OCI-LY1 (cell line): ENCODE measurements around the gene TCERG1L.

Source experiments
- H2AFZ ChIP-seq: fragments of 200-600 bp; sonication (generic), shearing (Covaris generic); 2 replicates; pipeline ENCODE4 v1.6.0; 2014; ENCODE audit warnings: antibody characterized with exemption, mild to moderate bottlenecking, low read length
- H3F3A ChIP-seq: fragments of 200-600 bp; sonication (generic), shearing (Covaris generic); 2 replicates; pipeline ENCODE4 v1.6.0; 2014; ENCODE audit warnings: mild to moderate bottlenecking, antibody characterized with exemption, low read length, moderate library complexity; ENCODE audit not compliant: insufficient read depth
- H3K27ac ChIP-seq: fragments of 200-600 bp; sonication (generic); 2 replicates; pipeline ENCODE4 v1.5.1; 2014; ENCODE audit warnings: low read length, mixed run types, mild to moderate bottlenecking, low read depth; ENCODE audit not compliant: poor library complexity, severe bottlenecking
- H3K27me3 ChIP-seq: fragments of 200-600 bp; sonication (generic); 2 replicates; pipeline ENCODE4 v1.6.0; 2014; ENCODE audit warnings: antibody characterized with exemption, mild to moderate bottlenecking, low read length, moderate library complexity; ENCODE audit not compliant: insufficient read depth
- H3K36me3 ChIP-seq: fragments of 200-600 bp; sonication (generic); 2 replicates; pipeline ENCODE4 v1.6.1; 2014; ENCODE audit warnings: mild to moderate bottlenecking, antibody characterized with exemption, low read length, moderate library complexity, mixed read lengths; ENCODE audit not compliant: insufficient read depth
- H3K4me1 ChIP-seq: fragments of 200-600 bp; sonication (generic); 2 replicates; pipeline ENCODE4 v1.5.1; 2014; ENCODE audit warnings: mild to moderate bottlenecking, low read length, moderate library complexity; ENCODE audit not compliant: insufficient read depth, severe bottlenecking
- H3K4me2 ChIP-seq: fragments of 200-600 bp; sonication (generic), shearing (Covaris generic); 2 replicates; pipeline ENCODE4 v1.6.1; 2014; ENCODE audit warnings: low read length
- H3K4me3 ChIP-seq: fragments of 200-600 bp; sonication (generic); 2 replicates; pipeline ENCODE4 v1.5.1; 2014; ENCODE audit warnings: low read length, low read depth, mild to moderate bottlenecking, mixed read lengths; ENCODE audit not compliant: poor library complexity, severe bottlenecking
- H3K79me2 ChIP-seq: fragments of 200-600 bp; shearing (Covaris generic); 2 replicates; pipeline ENCODE4 v1.6.1; 2016; ENCODE audit warnings: mixed run types, low read length, mixed read lengths; ENCODE audit not compliant: insufficient read depth
- H3K9ac ChIP-seq: fragments of 200-600 bp; sonication (generic), shearing (Covaris generic); 2 replicates; pipeline ENCODE4 v1.6.1; 2014; ENCODE audit warnings: mild to moderate bottlenecking, low read length, mixed read lengths
- H3K9me2 ChIP-seq: fragments of 200-600 bp; sonication (generic), shearing (Covaris generic); 2 replicates; pipeline ENCODE4 v1.6.1; 2014; ENCODE audit warnings: low read depth, mild to moderate bottlenecking, low read length, mixed read lengths
- H3K9me3 ChIP-seq: fragments of 200-600 bp; shearing (Covaris generic); 2 replicates; pipeline ENCODE4 v1.6.1; 2014; ENCODE audit warnings: low read length, mixed read lengths
- H4K20me1 ChIP-seq: fragments of 200-600 bp; sonication (generic), shearing (Covaris generic); 2 replicates; pipeline ENCODE4 v1.6.0; 2016; ENCODE audit warnings: mild to moderate bottlenecking, low read length; ENCODE audit not compliant: insufficient read depth
- EZH2 ChIP-seq: fragments of 200-600 bp; sonication (generic), shearing (Covaris generic); IDR thresholded peaks from 2 replicates; pipeline ENCODE4 v1.8.0; 2017; ENCODE audit warnings: borderline replicate concordance, mixed run types, mild to moderate bottlenecking, antibody characterized with exemption, low read length, moderate library complexity, mixed read lengths
- TF ChIP-seq, protein P1 (sequence below): fragments of 200-600 bp; sonication (generic), shearing (Covaris generic); IDR thresholded peaks from 2 replicates; pipeline ENCODE4 v1.5.1; 2017; ENCODE audit warnings: mild to moderate bottlenecking, antibody characterized with exemption, low read length, moderate library complexity, mixed read lengths

The TCERG1L gene

DNA sequence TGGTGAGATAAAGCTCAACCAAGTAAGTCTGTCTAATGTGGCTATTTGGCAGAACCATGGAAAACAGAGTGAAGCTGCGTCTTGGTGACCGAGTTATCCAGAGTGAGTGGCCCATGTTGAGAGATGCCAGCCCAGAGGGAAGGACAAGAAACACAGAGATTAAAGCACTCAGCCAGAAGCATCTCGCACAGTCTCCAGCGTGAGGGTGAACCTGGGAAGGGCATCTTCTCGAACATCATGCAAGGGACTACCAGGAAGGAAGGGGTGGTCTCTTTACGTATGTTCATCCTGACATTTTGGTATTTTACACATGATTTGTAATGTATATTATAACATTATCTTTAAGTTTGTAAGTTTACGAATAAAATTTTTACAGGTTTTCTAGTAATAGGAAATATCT is 146.4 kb downstream of the TCERG1L start:
- Histone ChIP-seq H3K4me1 (no peaks in the 10 kb centered on the region), H3K36me3 (no peaks in the 10 kb centered on the region), H4K20me1 (no peaks in the 10 kb centered on the region), H3K4me2 (no peak overlapping the region), H3K9me3 (no peaks in the 10 kb centered on the region), H2AFZ (no peak overlapping the region), H3K27me3 (no peaks in the 10 kb centered on the region), H3K9me2 (no peaks in the 10 kb centered on the region), H3F3A (no peaks in the 10 kb centered on the region), H3K9ac (no peak overlapping the region), H3K79me2 (no peaks in the 10 kb centered on the region), H3K27ac (no peak overlapping the region), H3K4me3 (no peak overlapping the region)
- TF ChIP-seq, protein P1, sequence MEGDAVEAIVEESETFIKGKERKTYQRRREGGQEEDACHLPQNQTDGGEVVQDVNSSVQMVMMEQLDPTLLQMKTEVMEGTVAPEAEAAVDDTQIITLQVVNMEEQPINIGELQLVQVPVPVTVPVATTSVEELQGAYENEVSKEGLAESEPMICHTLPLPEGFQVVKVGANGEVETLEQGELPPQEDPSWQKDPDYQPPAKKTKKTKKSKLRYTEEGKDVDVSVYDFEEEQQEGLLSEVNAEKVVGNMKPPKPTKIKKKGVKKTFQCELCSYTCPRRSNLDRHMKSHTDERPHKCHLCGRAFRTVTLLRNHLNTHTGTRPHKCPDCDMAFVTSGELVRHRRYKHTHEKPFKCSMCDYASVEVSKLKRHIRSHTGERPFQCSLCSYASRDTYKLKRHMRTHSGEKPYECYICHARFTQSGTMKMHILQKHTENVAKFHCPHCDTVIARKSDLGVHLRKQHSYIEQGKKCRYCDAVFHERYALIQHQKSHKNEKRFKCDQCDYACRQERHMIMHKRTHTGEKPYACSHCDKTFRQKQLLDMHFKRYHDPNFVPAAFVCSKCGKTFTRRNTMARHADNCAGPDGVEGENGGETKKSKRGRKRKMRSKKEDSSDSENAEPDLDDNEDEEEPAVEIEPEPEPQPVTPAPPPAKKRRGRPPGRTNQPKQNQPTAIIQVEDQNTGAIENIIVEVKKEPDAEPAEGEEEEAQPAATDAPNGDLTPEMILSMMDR: no peak
- TF ChIP-seq EZH2: no peak

GRCh38 chr10:131162866-131163843 is 148.4 kb downstream of the TCERG1L start:
- Histone ChIP-seq H2AFZ (no peak overlapping the region), H3K9me2 (no peaks in the 10 kb centered on the region), H3K4me2 (no peak overlapping the region), H3K27me3 (no peaks in the 10 kb centered on the region), H3K4me3 (no peak overlapping the region), H3K36me3 (no peaks in the 10 kb centered on the region), H3F3A (no peaks in the 10 kb centered on the region), H3K4me1 (no peaks in the 10 kb centered on the region), H3K9ac (no peak overlapping the region), H4K20me1 (no peaks in the 10 kb centered on the region), H3K9me3 (no peaks in the 10 kb centered on the region), H3K27ac (no peak overlapping the region), H3K79me2 (no peaks in the 10 kb centered on the region)
- no peak for TF ChIP-seq EZH2
- TF ChIP-seq, protein P1: no peak

DNA sequence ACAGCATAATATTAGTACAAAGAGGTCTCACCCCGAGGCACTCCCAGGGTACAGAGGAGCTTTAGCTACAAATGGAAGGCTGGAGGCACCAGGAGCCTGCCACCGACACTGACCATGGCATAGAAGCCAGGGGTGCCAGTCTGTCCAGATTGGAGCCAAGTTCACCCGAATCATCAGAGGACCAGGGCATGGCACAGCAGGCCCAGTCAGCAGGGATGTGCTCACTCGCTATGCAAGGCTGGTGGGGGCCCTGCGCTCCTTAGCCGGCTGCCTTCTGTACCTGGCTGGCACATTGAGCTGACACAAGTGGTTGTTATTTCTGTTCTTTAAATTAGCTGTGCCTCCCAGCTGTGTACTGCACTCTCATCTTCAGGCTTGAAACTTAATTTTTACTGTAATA is 149.3 kb downstream of the TCERG1L start:
- Histone ChIP-seq H4K20me1 (no peaks in the 10 kb centered on the region), H3K27ac (no peak overlapping the region), H3K4me3 (no peak overlapping the region), H3K36me3 (no peaks in the 10 kb centered on the region), H3K4me2 (no peak overlapping the region), H3F3A (no peaks in the 10 kb centered on the region), H3K9ac (no peak overlapping the region), H2AFZ (no peak overlapping the region), H3K4me1 (no peaks in the 10 kb centered on the region), H3K9me2 (no peaks in the 10 kb centered on the region), H3K79me2 (no peaks in the 10 kb centered on the region), H3K27me3 (no peaks in the 10 kb centered on the region), H3K9me3 (no peaks in the 10 kb centered on the region)
- TF ChIP-seq EZH2: no peak
- TF ChIP-seq, protein P1: no peak
